PFSK-1 (cell line): ENCODE measurements around the gene LY6G6C.

Experiments used
- FOXP2 ChIP-seq: optimal IDR thresholded peaks from 2 replicates; pipeline ENCODE3; 2011; ENCODE audit warnings: borderline replicate concordance, control low read depth, inconsistent platforms; ENCODE audit not compliant: insufficient read depth; ENCODE audit errors: extremely low read length, extremely low read depth
- POLR2AphosphoS5 ChIP-seq: IDR thresholded peaks from 2 replicates; pipeline ENCODE4 v1.6.1; 2012; ENCODE audit warnings: low read depth, mild to moderate bottlenecking, control low read depth, low read length, moderate library complexity
- REST ChIP-seq, 2 experiments: IDR thresholded peaks; 2 replicates each; pipeline versions ENCODE4 v1.6.1 to v1.8.0; 2011 to 2012; ENCODE audit warnings: low read depth in 2 of 2, low read length in 2 of 2, control low read depth in 1 of 2, inconsistent platforms in 1 of 2, mild to moderate bottlenecking in 1 of 2, moderate library complexity in 1 of 2; ENCODE audit not compliant: insufficient read depth in 1 of 2
- SIN3A ChIP-seq: IDR thresholded peaks from 2 replicates; pipeline ENCODE4 v1.6.1; 2012; ENCODE audit warnings: mild to moderate bottlenecking, low read length, moderate library complexity, borderline replicate concordance; ENCODE audit not compliant: insufficient read depth
- TAF1 ChIP-seq: IDR thresholded peaks from 2 replicates; pipeline ENCODE4 v1.6.1; 2012; ENCODE audit warnings: low read length, control low read depth, borderline replicate concordance; ENCODE audit not compliant: insufficient read depth

The LY6G6C gene

GRCh38 chr6:31742894-31743293, 21.3 kb upstream of the LY6G6C start:
- TF ChIP-seq SIN3A (no peak), REST (IDR thresholded peaks at IDR 0.05; ENCODE audit: insufficient read depth in 1 of 2, low read depth in 2 of 2, low read length in 2 of 2) (no peak), POLR2AphosphoS5 (no peak), TAF1 (no peak), FOXP2 (no peak)

GRCh38 chr6:31741815-31742214, 20.3 kb upstream of the LY6G6C start:
- TF ChIP-seq SIN3A (no peak), POLR2AphosphoS5 (no peak), TAF1 (no peak), REST (IDR thresholded peaks at IDR 0.05; ENCODE audit: insufficient read depth in 1 of 2, low read depth in 2 of 2, low read length in 2 of 2) (no peak), FOXP2 (no peak)

- no peak for TF ChIP-seq SIN3A
- no peak for TF ChIP-seq TAF1
- TF ChIP-seq POLR2AphosphoS5 = peak; percentile 65; the same call in 1 of the 2 replicates
- TF ChIP-seq REST (IDR thresholded peaks at IDR 0.05; ENCODE audit: insufficient read depth in 1 of 2, low read depth in 2 of 2, low read length in 2 of 2) = 0 out of 4 replicates have a peak, but pooled peaks of 1 of the 2 experiments have one; percentile 52
- no peak for TF ChIP-seq FOXP2
These were observed 19.1 kb upstream of the LY6G6C start for GRCh38 chr6:31740397-31741223.

- TF ChIP-seq POLR2AphosphoS5 (peak; percentile 93), REST (IDR thresholded peaks at IDR 0.05; ENCODE audit: insufficient read depth in 1 of 2, low read depth in 2 of 2, low read length in 2 of 2) (no peak), TAF1 (peak; percentile 82), SIN3A (0 out of 2 replicates have a peak, but pooled peaks have one; percentile 11)
These were observed 18.3 kb upstream of the LY6G6C start, which contains the start of gene MSH5 for GRCh38 chr6:31739639-31740396. Gene MSH5 (plus strand): TSS chr6:31740005. CDS start chr6:31740467, 462 bp downstream.
